ENCODE measurements around the gene PRRG2. TPM values are rescaled to one million over a fixed set of nuclear protein-coding genes. Genes with fewer than 3 reads are reported as not detected.

Gene PRRG2
- 10 to 100 TPM in 2 of 3 donors, under 1 TPM in 1; 0.32 to 16.1 (median 10.2) TPM for total RNA-seq

DNA sequence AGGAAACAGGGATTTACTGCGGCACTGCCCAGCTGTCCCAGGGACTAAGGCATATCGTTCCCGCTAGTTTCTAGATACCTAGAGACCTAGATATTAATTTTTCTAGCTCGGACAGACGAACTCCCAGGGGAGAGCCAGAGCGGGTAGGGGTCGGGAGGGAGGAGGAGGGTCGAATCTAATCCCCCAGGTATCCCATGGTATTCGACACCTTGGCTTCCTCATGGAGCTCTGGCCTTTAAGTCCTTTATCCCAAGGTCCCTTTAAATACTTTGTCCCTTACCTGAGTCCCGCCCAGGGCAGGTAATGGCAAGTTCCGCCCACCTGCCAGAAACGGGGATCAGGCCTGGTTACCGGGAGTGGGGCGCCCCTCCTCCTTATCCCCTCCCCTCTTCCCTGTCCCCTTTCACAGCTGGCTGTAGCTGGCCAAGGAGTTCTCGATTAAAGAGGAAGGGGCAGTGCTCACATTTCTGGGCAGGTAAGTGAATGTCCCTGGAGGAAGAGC is at the start of gene PRRG2:
PRRG2 (plus strand) TSS at position 310 of the 502 bp plus-strand sequence. CDS start 1,904 bp downstream, outside the sequence.
- intact Hi-C loops (cut with DNase I; ENCODE audit: low total_unique reads): no loop called here
- TF ChIP-seq, protein P1, sequence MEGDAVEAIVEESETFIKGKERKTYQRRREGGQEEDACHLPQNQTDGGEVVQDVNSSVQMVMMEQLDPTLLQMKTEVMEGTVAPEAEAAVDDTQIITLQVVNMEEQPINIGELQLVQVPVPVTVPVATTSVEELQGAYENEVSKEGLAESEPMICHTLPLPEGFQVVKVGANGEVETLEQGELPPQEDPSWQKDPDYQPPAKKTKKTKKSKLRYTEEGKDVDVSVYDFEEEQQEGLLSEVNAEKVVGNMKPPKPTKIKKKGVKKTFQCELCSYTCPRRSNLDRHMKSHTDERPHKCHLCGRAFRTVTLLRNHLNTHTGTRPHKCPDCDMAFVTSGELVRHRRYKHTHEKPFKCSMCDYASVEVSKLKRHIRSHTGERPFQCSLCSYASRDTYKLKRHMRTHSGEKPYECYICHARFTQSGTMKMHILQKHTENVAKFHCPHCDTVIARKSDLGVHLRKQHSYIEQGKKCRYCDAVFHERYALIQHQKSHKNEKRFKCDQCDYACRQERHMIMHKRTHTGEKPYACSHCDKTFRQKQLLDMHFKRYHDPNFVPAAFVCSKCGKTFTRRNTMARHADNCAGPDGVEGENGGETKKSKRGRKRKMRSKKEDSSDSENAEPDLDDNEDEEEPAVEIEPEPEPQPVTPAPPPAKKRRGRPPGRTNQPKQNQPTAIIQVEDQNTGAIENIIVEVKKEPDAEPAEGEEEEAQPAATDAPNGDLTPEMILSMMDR (IDR thresholded peaks at IDR 0.05): no peak
- TF ChIP-seq POLR2AphosphoS5 (IDR thresholded peaks at IDR 0.05) (no peak), POLR2A (IDR thresholded peaks at IDR 0.05) (no peak)
- no peaks in the 10 kb centered on the region for H3K36me3 ChIP-seq
- no peaks in the 10 kb centered on the region for H3K9me3 ChIP-seq
- peak within 1 kb of the TSS; percentile 54 to 73 (median 67) for H3K4me3 ChIP-seq
- H3K27ac ChIP-seq: peak within 1 kb of the TSS; percentile 76 to 77
- no peaks in the 10 kb centered on the region for H3K4me1 ChIP-seq
- H3K27me3 ChIP-seq: no peaks in the 10 kb centered on the region
- DNase-seq (ENCODE audit: low spot score in 2 of 2): peak in 1 of 2 donors; percentile 62

DNA sequence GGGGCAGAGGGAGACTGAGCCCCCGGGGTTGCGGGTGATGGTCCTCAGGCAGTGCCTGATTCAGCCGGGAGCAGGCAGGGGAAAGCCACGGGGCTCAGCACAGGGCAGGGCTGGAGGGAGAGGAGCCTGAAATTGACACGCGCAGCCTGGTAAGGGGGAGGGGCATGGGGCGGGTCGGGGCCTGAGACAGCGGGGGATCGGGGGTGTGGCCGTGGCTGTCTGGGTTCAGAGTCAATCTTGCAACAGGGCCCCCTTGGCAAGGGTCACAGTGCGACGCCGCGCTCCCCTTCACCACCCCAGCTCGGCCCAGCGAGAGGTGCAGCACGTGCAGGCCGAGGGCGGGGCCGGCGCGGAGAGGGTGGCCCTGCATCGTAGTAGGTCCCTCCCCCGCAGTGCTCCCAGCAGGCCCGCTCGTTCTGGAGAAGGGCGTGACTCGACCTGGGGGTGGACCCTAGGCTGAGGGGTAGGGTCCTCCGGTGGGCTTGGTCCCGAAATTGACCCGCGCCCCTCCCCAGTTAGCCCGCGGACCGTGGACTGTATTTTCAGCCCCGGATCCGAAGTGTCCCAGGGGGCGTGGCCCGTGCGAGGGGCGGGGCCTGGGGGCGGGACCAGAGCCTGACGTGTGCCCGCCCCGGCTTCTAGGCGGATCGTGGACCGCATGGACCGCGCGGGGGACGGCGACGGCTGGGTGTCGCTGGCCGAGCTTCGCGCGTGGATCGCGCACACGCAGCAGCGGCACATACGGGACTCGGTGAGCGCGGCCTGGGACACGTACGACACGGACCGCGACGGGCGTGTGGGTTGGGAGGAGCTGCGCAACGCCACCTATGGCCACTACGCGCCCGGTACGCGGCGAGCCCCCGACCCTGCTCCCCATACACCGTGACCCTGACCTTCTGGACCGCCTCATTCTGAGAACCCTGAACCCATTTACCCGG is 47.3 kb upstream of the PRRG2 start:
- TF ChIP-seq, protein P1 (IDR thresholded peaks at IDR 0.05): peak in 2 of 3 donors; percentile 20 to 50
- no peak for TF ChIP-seq POLR2A (IDR thresholded peaks at IDR 0.05)
- DNase-seq (ENCODE audit: low spot score in 2 of 2): peak; percentile 63 to 75

DNA sequence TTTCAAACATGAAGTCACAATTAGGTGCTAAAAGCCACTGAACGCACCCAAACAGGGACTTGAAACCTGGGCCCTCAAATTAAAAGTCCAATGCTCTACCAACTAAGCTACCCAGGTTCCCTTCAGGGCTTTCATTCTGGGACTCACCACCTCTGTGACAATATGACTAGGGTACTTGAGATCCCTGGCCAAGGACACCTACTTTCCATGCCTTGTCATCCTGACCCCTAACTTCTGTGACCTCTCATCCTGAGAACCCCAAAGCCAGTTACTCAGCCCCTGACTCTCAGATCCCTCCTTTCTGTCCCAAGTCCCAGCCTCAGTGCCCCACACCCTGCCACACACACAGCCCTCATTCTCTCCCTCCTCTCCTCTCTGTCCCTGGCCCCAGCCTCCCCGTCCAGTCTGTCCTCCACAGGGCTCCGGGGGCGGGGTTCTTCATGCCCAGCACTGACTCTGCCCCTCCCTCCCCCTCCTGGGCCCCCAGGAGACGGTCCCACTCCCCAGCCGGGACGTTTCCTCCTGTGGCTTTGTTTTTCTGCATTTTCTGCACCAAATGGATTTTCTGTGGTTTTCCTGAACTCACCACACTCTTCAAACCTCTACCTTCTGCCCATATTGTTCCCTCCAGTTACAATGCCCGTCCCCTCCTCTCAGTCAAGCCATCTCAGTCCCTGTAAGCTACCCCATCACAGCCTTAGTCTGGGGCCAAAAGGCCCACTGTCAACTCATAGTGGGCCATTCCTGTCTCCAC is 46.3 kb upstream of the PRRG2 start:
- peaks cover 0 to 3% of the 10 kb centered on the region in 2 donors for H3K4me1 ChIP-seq
- peak overlapping the region in 2 of 3 donors; percentile 63 to 67 for H3K4me3 ChIP-seq
- H3K27ac ChIP-seq: no peak overlapping the region
- H3K27me3 ChIP-seq: no peaks in the 10 kb centered on the region
- H3K9me3 ChIP-seq: no peaks in the 10 kb centered on the region
- DNase-seq (ENCODE audit: low spot score in 2 of 2): no peak
- TF ChIP-seq, protein P1 (IDR thresholded peaks at IDR 0.05): no peak
- intact Hi-C loops (cut with DNase I; ENCODE audit: low total_unique reads): no loop called here
- no peaks in the 10 kb centered on the region for H3K36me3 ChIP-seq

More for the DNA sequence above, 47.3 kb upstream of the PRRG2 start:
- peak overlapping the region; percentile 46 to 67 (median 63) for H3K4me3 ChIP-seq
- H3K9me3 ChIP-seq: no peaks in the 10 kb centered on the region
- no peaks in the 10 kb centered on the region for H3K36me3 ChIP-seq
- peaks cover 0 to 3% of the 10 kb centered on the region in 2 donors for H3K4me1 ChIP-seq
- no peaks in the 10 kb centered on the region for H3K27me3 ChIP-seq
- no peak overlapping the region for H3K27ac ChIP-seq
- intact Hi-C loops (cut with DNase I; ENCODE audit: low total_unique reads): loop anchor here (1.0 kb wide), 1 partner anchor 26 kb away; no protein-coding TSS in a partner anchor

DNA sequence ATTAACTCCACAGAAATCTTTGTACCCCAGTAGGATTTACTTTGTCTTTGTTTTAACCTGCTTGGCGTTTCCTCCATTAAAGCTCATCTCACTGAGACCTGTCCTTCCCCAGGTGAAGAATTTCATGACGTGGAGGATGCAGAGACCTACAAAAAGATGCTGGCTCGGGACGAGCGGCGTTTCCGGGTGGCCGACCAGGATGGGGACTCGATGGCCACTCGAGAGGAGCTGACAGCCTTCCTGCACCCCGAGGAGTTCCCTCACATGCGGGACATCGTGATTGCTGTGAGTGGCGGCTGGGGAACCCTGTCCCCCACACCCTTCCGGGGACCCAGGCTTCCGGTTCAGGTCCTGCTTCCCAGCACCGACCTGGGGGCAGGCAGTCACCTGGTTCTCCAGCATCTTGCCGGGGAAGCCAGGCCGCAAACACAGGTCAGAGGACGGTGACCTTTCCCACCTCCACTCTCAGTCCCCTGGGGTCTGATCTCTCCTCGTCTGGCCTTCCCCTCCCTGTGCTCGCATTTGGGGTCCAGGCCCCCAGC is 44.1 kb upstream of the PRRG2 start:
- TF ChIP-seq POLR2AphosphoS5 (IDR thresholded peaks at IDR 0.05) (no peak), POLR2A (IDR thresholded peaks at IDR 0.05) (no peak)
- TF ChIP-seq, protein P1 (IDR thresholded peaks at IDR 0.05): no peak
- H3K4me3 ChIP-seq: no peak overlapping the region
- H3K36me3 ChIP-seq: no peaks in the 10 kb centered on the region
- DNase-seq (ENCODE audit: low spot score in 2 of 2): no peak
- intact Hi-C loops (cut with DNase I; ENCODE audit: low total_unique reads): no loop called here
- H3K4me1 ChIP-seq: peaks cover 0 to 3% of the 10 kb centered on the region in 2 donors
- H3K27me3 ChIP-seq: no peaks in the 10 kb centered on the region
- H3K27ac ChIP-seq: no peak overlapping the region
- H3K9me3 ChIP-seq: no peaks in the 10 kb centered on the region
